Right lobe of liver (tissue), 6 donors: ENCODE results near the gene SIGLEC5. TPM values are rescaled to one million over a fixed set of nuclear protein-coding genes. Genes with fewer than 3 reads are reported as not detected.

Experiments
- ATAC-seq, 4 donors: fragments of 200-7000 bp; cut with Tn5 transposase; one replicate each; pipeline ENCODE4 v1.9.1; 2020; ENCODE audit warnings: mild to moderate bottlenecking in 4 of 4, moderate library complexity in 4 of 4
- DNase-seq, 3 donors: peaks; one replicate each; pipeline ENCODE4 v3.0.0-alpha.2; 2020
- H3K27ac ChIP-seq, 3 donors: fragments of 200-600 bp; one replicate each; pipeline ENCODE4 v1.8.0; 2022
- H3K27me3 ChIP-seq, 2 donors: fragments of 200-600 bp; one replicate each; pipeline ENCODE4 v1.8.0; 2022
- H3K36me3 ChIP-seq, 4 donors: fragments of 200-600 bp; sonication (generic) in 1 of 4; one replicate each; pipeline versions ENCODE4 v1.5.1 to v1.8.0; 2017 to 2022; ENCODE audit warnings: control low read depth in 1 of 4
- H3K4me1 ChIP-seq, 4 donors: fragments of 200-600 bp; sonication (generic) in 1 of 4; one replicate each; pipeline versions ENCODE4 v1.5.1 to v1.8.0; 2017 to 2022; ENCODE audit warnings: control low read depth in 1 of 4
- H3K4me3 ChIP-seq, 3 donors: fragments of 200-600 bp; one replicate each; pipeline ENCODE4 v1.8.0; 2022
- H3K9me3 ChIP-seq, 4 donors: fragments of 200-600 bp; sonication (generic) in 1 of 4; one replicate each; pipeline versions ENCODE4 v1.5.1 to v1.8.0; 2017 to 2022; ENCODE audit warnings: control low read depth in 1 of 4
- CTCF ChIP-seq, 4 donors: fragments of 200-600 bp in 3 of 4; fragments of 450-650 bp in 1 of 4; IDR thresholded peaks; one replicate each; pipeline versions ENCODE4 v1.5.1 to v1.8.0; 2016 to 2022; ENCODE audit warnings: antibody characterized with exemption in 4 of 4, mild to moderate bottlenecking in 2 of 4
- POLR2A ChIP-seq: fragments of 450-650 bp; IDR thresholded peaks from one replicate; pipeline ENCODE4 v1.6.1; 2017; ENCODE audit warnings: antibody characterized with exemption, mild to moderate bottlenecking
- WGBS: methylation state at CpG from one replicate; pipeline ENCODE4 v1.1.6; 2018; ENCODE audit warnings: low coverage, low lambda C conversion rate; ENCODE audit not compliant: insufficient coverage; ENCODE audit errors: missing lambda C conversion rate; 5-methylcytosine and 5-hydroxymethylcytosine counted together
- intact Hi-C, 2 donors: fragments of 100-400 bp; cut with DNase I; formaldehyde crosslinking; loops; one replicate each; pipeline versions ENCODE4 v1.11.2 to v1.14.1; 2022
- total RNA-seq, 6 experiments: library from RNA; depleted of rRNA in 2 of 6; stranded (reverse); fragments of >200 nt in 2 of 6; fragmentation: NEBNext Ultra II Directional in 3 of 6; extraction: Animal tissue kit (Norgen Biotek cat#: 25700) in 3 of 6; gene quantifications; one replicate each; pipeline versions ENCODE4 v1.1.0 to v1.2.4, GENCODE V29; 2016 to 2023
- donor health status: DM: no; HTN: yes; CAD: no.
- donor health status: DM: no; HTN: no; CAD: no.
- donor health status: DM: no; HTN: no; CAD: no.
- donor health status: DM: no; HTN: yes; CAD: no.
- donor health status: DM: no; HTN: yes; CAD: no.

Gene SIGLEC5
- total RNA-seq, 6 experiments from 2014 or later, result 0.89 to 1.1 (median 0.92) TPM; not detected in 3

- no peak for DNase-seq
- 81% methylated on average over 5 of the region's 20 CpGs for WGBS
- intact Hi-C loops, result no loop called here
Observed at GRCh38 chr19:51602189-51602854, 27.9 kb downstream of the SIGLEC5 start.

GRCh38 chr19:51600940-51601580, 29.1 kb downstream of the SIGLEC5 start:
- intact Hi-C loops, result no loop called here

More at GRCh38 chr19:51602189-51602854, 27.9 kb downstream of the SIGLEC5 start:
- Histone ChIP-seq H3K27ac (no peak overlapping the region), H3K36me3 (no peaks in the 10 kb centered on the region), H3K9me3 (no peaks in the 10 kb centered on the region), H3K27me3 (no peaks in the 10 kb centered on the region), H3K4me1 (no peaks in the 10 kb centered on the region), H3K4me3 (no peak overlapping the region)
- no peak for TF ChIP-seq CTCF (IDR thresholded peaks at IDR 0.05)
- ATAC-seq, result no peak

GRCh38 chr19:51599084-51599483, 31.1 kb downstream of the SIGLEC5 start:
- no peaks in the 10 kb centered on the region for H3K9me3 ChIP-seq
- no peaks in the 10 kb centered on the region for H3K36me3 ChIP-seq
- intact Hi-C loops, result loop anchor here in 1 of 2 donors (10.0 kb wide), 1 partner anchor 484 kb away; no protein-coding TSS in a partner anchor
- no peak overlapping the region for H3K27ac ChIP-seq
- H3K4me3 ChIP-seq, result no peak overlapping the region
- H3K4me1 ChIP-seq, result peaks cover 0 to 7% (median 0%) of the 10 kb centered on the region in 4 donors
- 99% methylated on average over 9 of the region's 10 CpGs for WGBS
- DNase-seq (no peak), ATAC-seq (no peak)
- TF ChIP-seq CTCF (IDR thresholded peaks at IDR 0.05) (no peak), POLR2A (no peak)
- no peaks in the 10 kb centered on the region for H3K27me3 ChIP-seq

More at GRCh38 chr19:51600940-51601580, 29.1 kb downstream of the SIGLEC5 start:
- H3K4me1 ChIP-seq, result no peaks in the 10 kb centered on the region
- no peaks in the 10 kb centered on the region for H3K36me3 ChIP-seq
- no peak overlapping the region for H3K4me3 ChIP-seq
- DNase-seq, result peak in 1 of 3 donors; percentile 32
- no peak for ATAC-seq
- WGBS, result 57% methylated on average over 7 of the region's 59 CpGs
- TF ChIP-seq POLR2A (no peak), CTCF (IDR thresholded peaks at IDR 0.05) (no peak)
- no peak overlapping the region for H3K27ac ChIP-seq
- H3K27me3 ChIP-seq, result no peaks in the 10 kb centered on the region
- H3K9me3 ChIP-seq, result no peaks in the 10 kb centered on the region

- 94% methylated on average over 8 of the region's 31 CpGs for WGBS
- DNase-seq, result no peak
Observed at GRCh38 chr19:51598159-51598915, 31.9 kb downstream of the SIGLEC5 start.

More at GRCh38 chr19:51598159-51598915, 31.9 kb downstream of the SIGLEC5 start:
- intact Hi-C loops, result loop anchor here in 1 of 2 donors (10.0 kb wide), 1 partner anchor 484 kb away; no protein-coding TSS in a partner anchor
- no peak for ATAC-seq
- H3K4me1 ChIP-seq, result peaks cover 0 to 11% (median 2%) of the 10 kb centered on the region in 4 donors
- no peak overlapping the region for H3K4me3 ChIP-seq
- no peaks in the 10 kb centered on the region for H3K27me3 ChIP-seq
- no peak overlapping the region for H3K27ac ChIP-seq
- H3K9me3 ChIP-seq, result no peaks in the 10 kb centered on the region
- H3K36me3 ChIP-seq, result no peaks in the 10 kb centered on the region
- TF ChIP-seq POLR2A (no peak), CTCF (IDR thresholded peaks at IDR 0.05) (no peak)
